HUES64 (cell line): ENCODE measurements around the gene MVD.

Source experiments
- H3K27ac ChIP-seq: 2 replicates; pipeline ENCODE4 v1.7.0; 2013; ENCODE audit warnings: low read depth, low read length, inconsistent platforms
- H3K27me3 ChIP-seq: 2 replicates; pipeline ENCODE4 v1.6.1; 2013; ENCODE audit warnings: mild to moderate bottlenecking, low read length; ENCODE audit not compliant: insufficient read depth
- H3K36me3 ChIP-seq: 2 replicates; pipeline ENCODE4 v1.6.1; 2013; ENCODE audit warnings: mild to moderate bottlenecking, low read length; ENCODE audit not compliant: insufficient read depth
- H3K4me1 ChIP-seq: 2 replicates; pipeline ENCODE4 v1.6.1; 2013; ENCODE audit warnings: mild to moderate bottlenecking, low read length, moderate library complexity; ENCODE audit not compliant: insufficient read depth
- H3K4me3 ChIP-seq: 2 replicates; pipeline ENCODE4 v1.5.1; 2013; ENCODE audit warnings: mild to moderate bottlenecking, low read length, moderate library complexity
- H3K9ac ChIP-seq: 2 replicates; pipeline ENCODE4 v1.6.1; 2013; ENCODE audit warnings: mild to moderate bottlenecking, low read depth, low read length
- H3K9me3 ChIP-seq: 2 replicates; pipeline ENCODE4 v1.6.1; 2013; ENCODE audit warnings: low read depth, low read length; ENCODE audit not compliant: insufficient read depth
- WGBS: fragments of 150-250, 120-280 bp; methylation state at CpG from one replicate; pipeline ENCODE4 v1.1.7; 2013; ENCODE audit warnings: missing lambda C conversion rate; 5-methylcytosine and 5-hydroxymethylcytosine counted together

The MVD gene

DNA sequence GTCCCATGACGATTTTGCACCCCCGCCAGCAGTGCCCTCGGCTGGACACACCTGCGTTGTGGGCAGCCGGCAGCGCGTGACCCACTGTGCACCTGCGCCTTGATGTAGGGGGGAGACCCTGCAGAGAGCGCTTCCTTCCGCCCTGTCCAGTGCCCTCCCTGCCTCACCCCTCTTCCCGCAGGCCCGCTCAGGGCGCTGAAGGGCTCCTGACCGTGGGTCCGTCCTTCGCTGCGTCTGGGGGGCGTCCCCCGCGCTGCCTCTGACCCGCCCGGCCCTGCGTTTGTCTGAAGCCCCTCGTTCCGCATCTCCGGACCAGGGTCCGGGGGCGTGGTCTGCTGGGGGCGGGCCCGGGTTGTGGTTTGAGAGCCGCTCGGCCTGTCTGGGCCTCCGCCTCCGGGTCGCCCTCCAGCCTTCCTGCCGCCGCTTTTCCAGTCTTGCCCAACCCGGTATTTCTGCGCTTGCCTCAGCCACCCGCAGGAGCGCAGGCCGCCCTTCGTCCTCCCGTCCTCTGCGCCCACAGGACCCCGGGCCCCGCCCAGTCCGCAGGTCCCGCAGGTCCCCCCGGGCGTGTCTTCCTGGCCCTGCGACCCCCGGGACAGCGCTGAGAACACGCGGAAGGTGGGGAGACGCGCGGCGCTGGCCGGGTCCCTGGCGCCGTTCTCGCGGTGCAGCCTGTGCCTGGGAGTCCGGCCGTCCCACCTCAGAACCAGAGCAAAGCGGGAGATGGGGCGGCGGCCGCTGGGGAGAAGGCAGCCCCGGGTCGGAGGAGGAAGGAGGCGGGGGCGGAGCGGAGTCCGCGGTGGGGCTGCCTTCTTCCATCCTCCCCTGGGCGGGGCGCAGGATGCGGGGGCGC is 28.5 kb downstream of the MVD start:
- Histone ChIP-seq H3K27me3 (peaks cover 10% of the 10 kb centered on the region), H3K4me1 (peaks cover 5% of the 10 kb centered on the region; the same call in 1 of the 2 replicates), H3K27ac (no peak overlapping the region), H3K9ac (peak overlapping the region; percentile 66), H3K36me3 (peaks cover 28% of the 10 kb centered on the region), H3K9me3 (no peaks in the 10 kb centered on the region), H3K4me3 (peak overlapping the region; percentile 68)
- WGBS, result 2% methylated on average over 82 of the region's 82 CpGs

DNA sequence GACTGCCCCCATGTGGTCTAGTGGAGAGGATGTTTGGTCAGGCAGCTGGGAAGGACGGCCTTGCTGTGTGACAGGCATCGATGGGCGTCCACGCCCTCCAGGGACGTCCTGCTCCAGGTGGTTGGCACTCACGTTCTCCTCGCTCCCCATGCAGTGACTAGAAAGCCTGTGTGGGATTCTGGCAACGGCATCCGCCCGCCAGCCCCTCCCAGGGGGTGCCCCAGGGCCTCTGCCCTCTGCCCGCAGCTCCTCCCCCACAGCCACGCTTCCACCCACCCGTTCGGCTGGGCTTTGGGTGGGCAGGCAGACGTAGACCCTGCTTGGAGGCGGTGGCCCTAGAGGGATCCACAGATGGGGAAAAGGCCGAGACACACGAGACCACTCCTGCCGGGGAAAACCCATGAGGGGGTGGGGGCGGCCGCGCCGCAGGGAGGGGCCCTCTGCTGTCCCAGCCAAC is 29.2 kb downstream of the MVD start:
- no peak overlapping the region for H3K27ac ChIP-seq
- H3K36me3 ChIP-seq, result peaks cover 29% of the 10 kb centered on the region
- WGBS, result 37% methylated on average over 23 of the region's 23 CpGs
- H3K27me3 ChIP-seq, result peaks cover 10% of the 10 kb centered on the region
- no peak overlapping the region for H3K9ac ChIP-seq
- H3K9me3 ChIP-seq, result no peaks in the 10 kb centered on the region
- H3K4me1 ChIP-seq, result peaks cover 3% of the 10 kb centered on the region; the same call in 1 of the 2 replicates
- H3K4me3 ChIP-seq, result peak overlapping the region; percentile 68

DNA sequence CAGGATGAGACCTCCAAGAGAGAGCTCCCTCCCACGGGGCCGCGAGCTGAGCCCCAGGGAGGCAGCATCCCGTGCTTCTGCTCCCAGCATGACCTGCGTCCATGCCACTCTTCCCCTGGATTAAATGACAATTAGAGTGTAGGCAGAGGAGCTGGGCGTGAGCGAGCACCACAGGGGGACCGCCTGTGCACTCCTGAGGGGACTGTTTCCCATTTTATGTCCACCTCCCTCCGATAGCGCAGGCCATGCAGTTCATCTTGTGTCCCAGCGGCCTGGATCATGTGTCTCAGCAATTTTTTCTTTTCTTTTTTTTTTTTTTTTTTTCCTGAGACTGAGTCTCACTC is 30.3 kb downstream of the MVD start:
- H3K4me1 ChIP-seq, result no peaks in the 10 kb centered on the region
- WGBS, result 92% methylated on average over 11 of the region's 11 CpGs
- no peaks in the 10 kb centered on the region for H3K9me3 ChIP-seq
- H3K4me3 ChIP-seq, result no peak overlapping the region
- H3K27ac ChIP-seq, result no peak overlapping the region
- peaks cover 10% of the 10 kb centered on the region for H3K27me3 ChIP-seq
- H3K9ac ChIP-seq, result no peak overlapping the region
- peaks cover 38% of the 10 kb centered on the region for H3K36me3 ChIP-seq

DNA sequence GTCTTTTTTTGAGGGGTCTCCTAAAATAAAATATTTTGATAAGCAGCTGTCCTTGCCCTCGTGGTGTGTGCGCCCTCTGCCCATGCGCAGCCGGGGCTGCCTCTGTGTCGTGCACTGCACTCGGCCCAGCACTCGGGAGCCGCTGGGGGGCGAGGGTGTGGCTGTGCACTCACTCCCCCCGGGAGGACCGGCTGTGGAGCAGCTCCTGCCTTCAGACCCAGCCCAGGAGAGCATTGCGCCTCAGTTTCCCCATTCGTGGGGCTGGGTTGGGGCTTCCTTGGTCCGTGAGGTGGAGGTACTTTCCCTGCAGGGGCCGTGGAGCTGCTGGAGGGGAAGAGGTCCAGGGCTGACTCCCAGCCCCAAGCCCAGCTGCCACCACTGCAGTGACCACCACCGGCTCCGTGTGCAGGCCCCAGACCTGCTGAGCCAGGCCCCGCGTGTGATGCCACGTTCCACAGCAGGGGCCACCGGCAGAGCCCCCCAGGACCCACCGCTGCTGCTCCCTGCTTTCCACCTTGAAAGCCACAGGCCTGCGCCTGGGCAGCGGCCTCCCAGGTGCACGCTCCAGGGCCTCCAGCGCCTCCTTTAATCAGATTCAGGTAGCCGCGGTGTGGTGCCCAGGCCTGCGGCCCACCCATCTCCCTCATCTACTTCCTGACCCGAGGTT is 30.8 kb downstream of the MVD start:
- H3K4me3 ChIP-seq, result no peak overlapping the region
- H3K36me3 ChIP-seq, result peaks cover 43% of the 10 kb centered on the region
- H3K9me3 ChIP-seq, result no peaks in the 10 kb centered on the region
- H3K27ac ChIP-seq, result no peak overlapping the region
- no peaks in the 10 kb centered on the region for H3K4me1 ChIP-seq
- peaks cover 10% of the 10 kb centered on the region for H3K27me3 ChIP-seq
- WGBS, result 89% methylated on average over 30 of the region's 30 CpGs
- no peak overlapping the region for H3K9ac ChIP-seq

DNA sequence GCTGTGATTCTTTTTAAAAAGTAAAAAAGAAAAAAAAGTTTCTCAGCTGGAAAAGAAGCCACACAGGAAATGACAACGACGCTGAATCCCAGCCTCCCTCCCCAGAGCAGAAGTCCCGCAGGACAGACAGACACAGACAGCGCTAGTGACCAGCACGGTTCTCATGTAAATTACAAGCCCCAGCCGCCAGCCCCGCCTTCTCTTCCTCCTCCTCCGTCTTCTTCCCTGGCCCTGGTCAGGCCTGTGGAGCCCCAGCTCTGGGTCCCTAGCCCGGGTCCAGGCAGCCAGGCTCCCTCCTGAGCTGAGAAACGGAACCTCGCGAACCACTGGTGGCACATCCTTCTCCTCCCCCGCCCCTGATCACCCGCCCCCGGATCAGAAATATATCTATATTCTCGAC is 31.5 kb downstream of the MVD start:
- 58% methylated on average over 16 of the region's 16 CpGs for WGBS
- no peaks in the 10 kb centered on the region for H3K4me1 ChIP-seq
- H3K9ac ChIP-seq, result no peak overlapping the region
- H3K27ac ChIP-seq, result no peak overlapping the region
- peaks cover 9% of the 10 kb centered on the region for H3K27me3 ChIP-seq
- no peak overlapping the region for H3K4me3 ChIP-seq
- no peaks in the 10 kb centered on the region for H3K9me3 ChIP-seq
- H3K36me3 ChIP-seq, result peaks cover 49% of the 10 kb centered on the region

DNA sequence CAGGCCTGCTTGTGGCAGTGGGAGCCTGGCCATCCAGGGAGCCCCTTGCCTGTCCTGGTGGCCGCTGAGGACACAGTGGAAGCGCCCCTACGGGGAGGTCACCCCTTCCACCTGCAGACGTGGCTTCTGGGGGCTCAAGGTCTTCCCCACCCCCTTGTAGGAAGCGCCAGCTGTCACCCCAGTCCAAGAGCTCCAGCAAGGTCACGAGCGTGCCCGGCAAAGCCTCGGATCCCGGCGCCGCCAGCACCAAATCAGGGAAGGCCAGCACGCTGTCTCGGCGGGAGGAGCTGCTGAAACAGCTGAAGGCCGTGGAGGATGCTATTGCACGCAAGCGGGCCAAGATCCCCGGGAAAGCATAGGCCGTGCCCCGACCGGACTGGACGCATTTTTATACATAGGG is 31.9 kb downstream of the MVD start:
- WGBS, result 90% methylated on average over 23 of the region's 23 CpGs
- Histone ChIP-seq H3K4me3 (no peak overlapping the region), H3K27me3 (peaks cover 5% of the 10 kb centered on the region; the same call in 1 of the 2 replicates), H3K9me3 (no peaks in the 10 kb centered on the region), H3K4me1 (no peaks in the 10 kb centered on the region), H3K27ac (no peak overlapping the region), H3K9ac (no peak overlapping the region), H3K36me3 (peaks cover 52% of the 10 kb centered on the region)

DNA sequence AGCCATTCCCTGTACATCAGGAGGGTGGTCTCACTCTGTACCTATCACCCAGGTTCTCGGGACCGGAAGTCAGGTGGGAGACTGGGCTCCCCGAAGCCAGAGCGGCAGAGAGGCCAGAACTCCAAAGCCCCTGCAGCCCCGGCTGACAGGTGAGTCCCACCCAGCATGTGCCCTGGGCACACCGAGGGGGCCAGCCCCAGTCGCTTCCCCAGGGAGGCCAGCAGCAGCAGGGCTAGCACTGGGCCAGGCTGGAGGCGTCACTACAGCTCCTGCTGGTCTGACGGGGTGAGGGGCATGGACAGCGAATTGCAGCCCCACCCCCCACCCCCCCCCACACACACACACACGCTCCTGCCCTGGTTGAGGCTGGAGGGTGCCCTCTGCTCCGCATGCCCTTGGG is 32.5 kb downstream of the MVD start:
- Histone ChIP-seq H3K4me3 (no peak overlapping the region), H3K27me3 (peaks cover 5% of the 10 kb centered on the region; the same call in 1 of the 2 replicates), H3K4me1 (no peaks in the 10 kb centered on the region), H3K9ac (no peak overlapping the region), H3K36me3 (peaks cover 55% of the 10 kb centered on the region), H3K27ac (no peak overlapping the region), H3K9me3 (no peaks in the 10 kb centered on the region)
- 93% methylated on average over 8 of the region's 12 CpGs for WGBS

DNA sequence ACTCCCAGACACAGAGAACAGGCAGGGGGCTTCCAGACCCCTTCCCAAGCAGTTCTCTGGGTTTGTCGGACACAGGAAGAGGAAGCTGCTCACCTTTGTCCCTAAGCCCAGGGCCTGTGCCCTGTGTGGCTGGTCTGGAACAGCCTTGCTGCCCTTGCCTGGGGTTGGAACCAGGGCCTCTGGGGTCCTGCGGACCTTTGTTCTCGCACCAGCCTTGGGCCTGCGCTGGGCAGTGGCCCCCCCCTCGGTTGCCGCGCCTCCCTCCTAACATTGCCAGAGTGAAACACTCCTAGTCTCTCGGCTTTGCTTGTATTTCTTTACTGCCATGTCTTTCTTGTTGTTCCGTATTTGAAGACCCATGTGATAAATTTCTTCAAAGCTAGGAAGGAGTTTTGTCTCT is 33.1 kb downstream of the MVD start:
- peaks cover 61% of the 10 kb centered on the region for H3K36me3 ChIP-seq
- H3K27me3 ChIP-seq, result no peaks in the 10 kb centered on the region
- H3K27ac ChIP-seq, result no peak overlapping the region
- no peaks in the 10 kb centered on the region for H3K4me1 ChIP-seq
- WGBS, result 84% methylated on average over 9 of the region's 9 CpGs
- H3K4me3 ChIP-seq, result no peak overlapping the region
- no peak overlapping the region for H3K9ac ChIP-seq
- no peaks in the 10 kb centered on the region for H3K9me3 ChIP-seq

DNA sequence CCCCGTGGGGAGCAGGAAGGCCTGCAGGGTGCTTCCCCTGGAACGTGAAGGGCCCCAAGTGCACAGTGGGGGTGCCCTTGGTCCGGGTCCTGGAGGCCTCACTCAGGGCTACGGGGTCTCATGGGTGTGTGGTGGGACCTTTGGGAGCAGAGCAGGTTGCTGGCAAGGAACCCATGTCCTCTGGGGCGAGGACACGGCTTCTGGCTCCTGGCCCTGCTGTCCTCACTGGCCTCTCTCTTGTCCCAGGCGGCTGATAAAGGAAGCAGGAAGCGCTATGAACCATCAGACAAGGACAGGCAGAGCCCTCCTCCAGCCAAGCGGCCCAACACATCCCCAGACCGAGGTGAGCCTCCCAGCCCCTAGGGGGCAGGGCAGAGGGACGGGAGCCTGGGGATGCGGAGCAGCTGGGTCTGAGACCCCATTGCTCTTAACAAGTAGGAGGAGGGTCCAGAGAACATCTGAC is 34.3 kb downstream of the MVD start:
- WGBS, result 69% methylated on average over 12 of the region's 12 CpGs
- Histone ChIP-seq H3K9ac (no peak overlapping the region), H3K27me3 (no peaks in the 10 kb centered on the region), H3K36me3 (peaks cover 74% of the 10 kb centered on the region), H3K9me3 (no peaks in the 10 kb centered on the region), H3K4me1 (no peaks in the 10 kb centered on the region), H3K4me3 (no peak overlapping the region), H3K27ac (peak overlapping the region; percentile 5)

DNA sequence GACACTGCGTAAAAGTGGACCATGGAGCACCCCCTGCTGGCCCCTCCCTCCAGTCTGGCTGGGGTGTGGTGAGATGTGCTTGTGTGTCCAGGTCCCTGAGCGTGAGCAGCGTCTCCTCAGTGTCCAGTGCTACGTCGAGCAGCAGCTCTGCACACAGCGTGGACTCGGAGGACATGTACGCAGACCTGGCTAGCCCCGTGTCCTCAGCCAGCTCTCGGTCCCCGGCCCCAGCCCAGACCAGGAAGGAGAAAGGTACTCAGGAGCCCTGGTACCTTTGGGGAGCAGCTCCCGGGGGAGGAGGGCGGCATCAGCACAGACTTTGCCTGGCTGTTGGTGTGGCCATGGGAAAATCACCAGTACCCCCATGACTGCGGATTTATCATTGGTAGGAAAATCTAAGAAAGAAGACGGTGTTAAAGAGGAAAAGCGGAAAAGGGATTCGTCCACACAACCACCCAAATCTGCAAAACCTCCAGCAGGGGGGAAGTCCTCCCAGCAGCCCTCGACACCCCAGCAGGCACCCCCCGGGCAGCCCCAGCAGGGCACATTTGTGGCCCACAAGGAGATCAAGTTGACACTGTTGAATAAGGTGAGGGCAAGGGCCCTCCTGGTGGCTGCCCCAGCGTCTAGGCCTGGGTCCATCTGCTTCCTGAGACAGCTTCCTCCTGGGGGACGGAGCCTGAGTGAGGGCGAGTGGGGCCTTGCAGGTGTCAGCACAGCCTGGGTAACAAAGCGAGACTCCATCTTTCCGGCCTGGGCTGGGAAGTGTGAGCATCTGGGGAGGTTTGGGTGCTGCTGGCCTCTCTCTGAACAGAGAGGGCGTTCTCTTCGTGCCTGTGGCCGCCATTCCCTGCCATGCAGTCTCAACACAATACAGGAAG is 35.1 kb downstream of the MVD start:
- WGBS, result 96% methylated on average over 27 of the region's 27 CpGs
- H3K36me3 ChIP-seq, result peaks cover 82% of the 10 kb centered on the region
- no peaks in the 10 kb centered on the region for H3K9me3 ChIP-seq
- H3K4me3 ChIP-seq, result no peak overlapping the region
- no peak overlapping the region for H3K9ac ChIP-seq
- H3K27me3 ChIP-seq, result no peaks in the 10 kb centered on the region
- no peaks in the 10 kb centered on the region for H3K4me1 ChIP-seq
- H3K27ac ChIP-seq, result peak overlapping the region; percentile 5

DNA sequence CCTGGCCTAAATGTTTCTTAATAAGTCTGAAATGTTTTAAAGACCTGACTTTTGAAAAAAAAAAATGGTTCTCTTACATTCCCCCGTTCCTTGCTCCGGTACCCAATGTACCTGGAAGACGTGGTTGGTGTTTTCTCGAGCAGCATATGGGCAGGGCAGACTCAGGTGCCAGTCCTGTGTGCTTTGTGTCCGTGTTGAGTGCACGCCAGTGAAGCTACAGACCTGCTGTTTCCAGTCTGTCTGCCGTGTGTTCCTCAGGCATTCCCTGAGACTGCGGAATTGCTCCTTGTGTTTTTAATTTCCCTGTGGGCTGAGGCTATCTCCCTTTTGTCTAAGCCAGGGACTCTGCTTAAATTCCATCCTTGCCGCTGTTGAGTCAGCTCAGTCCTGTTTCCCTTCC is 36.2 kb downstream of the MVD start:
- peaks cover 85% of the 10 kb centered on the region for H3K36me3 ChIP-seq
- no peak overlapping the region for H3K27ac ChIP-seq
- H3K4me1 ChIP-seq, result no peaks in the 10 kb centered on the region
- no peak overlapping the region for H3K4me3 ChIP-seq
- no peaks in the 10 kb centered on the region for H3K27me3 ChIP-seq
- no peaks in the 10 kb centered on the region for H3K9me3 ChIP-seq
- 96% methylated on average over 9 of the region's 9 CpGs for WGBS
- no peak overlapping the region for H3K9ac ChIP-seq
